ENCODE measurements around the gene AJUBA.
"Not testable (repeated sequence)": the region's sequence is repeated elsewhere in the genome, so short reads cannot be mapped to it uniquely, and the experiment has no call there.

The AJUBA gene

GRCh38 chr14:23006188-23006534 lies 23.8 kb upstream of the AJUBA start:
- no peak overlapping the region for H3K4me3 ChIP-seq (ENCODE audit: low read depth, low read length)
- TF ChIP-seq, protein P1, sequence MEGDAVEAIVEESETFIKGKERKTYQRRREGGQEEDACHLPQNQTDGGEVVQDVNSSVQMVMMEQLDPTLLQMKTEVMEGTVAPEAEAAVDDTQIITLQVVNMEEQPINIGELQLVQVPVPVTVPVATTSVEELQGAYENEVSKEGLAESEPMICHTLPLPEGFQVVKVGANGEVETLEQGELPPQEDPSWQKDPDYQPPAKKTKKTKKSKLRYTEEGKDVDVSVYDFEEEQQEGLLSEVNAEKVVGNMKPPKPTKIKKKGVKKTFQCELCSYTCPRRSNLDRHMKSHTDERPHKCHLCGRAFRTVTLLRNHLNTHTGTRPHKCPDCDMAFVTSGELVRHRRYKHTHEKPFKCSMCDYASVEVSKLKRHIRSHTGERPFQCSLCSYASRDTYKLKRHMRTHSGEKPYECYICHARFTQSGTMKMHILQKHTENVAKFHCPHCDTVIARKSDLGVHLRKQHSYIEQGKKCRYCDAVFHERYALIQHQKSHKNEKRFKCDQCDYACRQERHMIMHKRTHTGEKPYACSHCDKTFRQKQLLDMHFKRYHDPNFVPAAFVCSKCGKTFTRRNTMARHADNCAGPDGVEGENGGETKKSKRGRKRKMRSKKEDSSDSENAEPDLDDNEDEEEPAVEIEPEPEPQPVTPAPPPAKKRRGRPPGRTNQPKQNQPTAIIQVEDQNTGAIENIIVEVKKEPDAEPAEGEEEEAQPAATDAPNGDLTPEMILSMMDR (IDR thresholded peaks at IDR 0.05; ENCODE audit: borderline replicate concordance, insufficient read depth, low read depth, low read length): no peak

DNA sequence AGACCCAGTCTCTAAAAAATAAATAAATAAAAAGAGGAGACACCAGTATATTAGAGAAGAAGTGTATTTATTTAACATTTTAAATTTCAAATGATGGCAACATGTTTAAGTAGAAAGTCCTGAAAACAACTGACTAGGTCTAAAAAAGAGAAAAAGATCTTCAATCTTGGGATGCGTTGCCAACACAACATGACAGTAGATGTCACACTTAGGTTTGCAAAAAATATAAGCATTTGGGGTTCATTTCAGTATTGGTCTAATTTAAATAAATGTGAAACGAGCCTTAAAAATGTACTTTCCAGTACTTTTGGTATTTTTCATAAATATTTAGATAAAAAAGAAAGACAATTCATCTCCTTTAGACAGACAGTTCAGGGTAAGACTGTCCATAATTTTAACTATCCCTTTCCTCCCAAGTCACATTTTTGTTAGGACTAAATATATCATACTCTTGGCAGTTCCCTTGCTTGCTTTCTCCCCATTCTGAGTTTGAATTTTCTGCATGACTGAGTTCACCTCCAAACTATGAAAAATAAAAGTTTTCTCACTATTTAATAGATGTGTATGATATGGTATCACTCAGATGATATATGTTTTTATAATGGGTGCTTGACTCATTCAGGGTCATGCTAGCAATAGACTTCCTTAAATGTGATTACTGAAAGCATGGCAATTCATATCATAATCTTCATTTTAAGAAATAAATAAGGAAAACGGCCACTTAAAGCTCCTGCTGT lies 23.3 kb upstream of the AJUBA start:
- TF ChIP-seq, protein P1 (IDR thresholded peaks at IDR 0.05; ENCODE audit: borderline replicate concordance, insufficient read depth, low read depth, low read length): no peak
- H3K4me3 ChIP-seq (ENCODE audit: low read depth, low read length): no peak overlapping the region

DNA sequence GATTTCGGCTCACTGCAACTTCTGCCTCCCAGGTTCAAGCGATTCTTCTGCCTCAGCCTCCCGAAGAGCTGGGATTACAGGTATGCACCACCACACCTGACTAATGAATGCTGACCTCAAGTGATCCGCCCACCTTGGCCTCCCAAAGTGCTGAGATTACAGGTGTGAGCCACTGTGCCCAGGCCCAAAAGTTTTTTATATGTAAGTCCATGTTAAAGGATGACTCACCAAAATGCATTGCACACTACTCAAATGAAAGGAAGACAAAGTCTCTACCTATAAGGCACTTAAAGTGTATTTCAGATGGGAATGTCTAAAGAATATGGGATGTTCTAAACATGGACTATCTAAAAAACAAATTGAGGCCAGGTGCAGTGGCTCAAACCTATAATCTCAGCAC lies 21.9 kb upstream of the AJUBA start:
- not testable (repeated sequence) for H3K4me3 ChIP-seq (ENCODE audit: low read depth, low read length)

- TF ChIP-seq, protein P1 (IDR thresholded peaks at IDR 0.05; ENCODE audit: borderline replicate concordance, insufficient read depth, low read depth, low read length): no peak
- no peak overlapping the region for H3K4me3 ChIP-seq (ENCODE audit: low read depth, low read length)
Measured at GRCh38 chr14:23002592-23002991, 20.2 kb upstream of the AJUBA start.

DNA sequence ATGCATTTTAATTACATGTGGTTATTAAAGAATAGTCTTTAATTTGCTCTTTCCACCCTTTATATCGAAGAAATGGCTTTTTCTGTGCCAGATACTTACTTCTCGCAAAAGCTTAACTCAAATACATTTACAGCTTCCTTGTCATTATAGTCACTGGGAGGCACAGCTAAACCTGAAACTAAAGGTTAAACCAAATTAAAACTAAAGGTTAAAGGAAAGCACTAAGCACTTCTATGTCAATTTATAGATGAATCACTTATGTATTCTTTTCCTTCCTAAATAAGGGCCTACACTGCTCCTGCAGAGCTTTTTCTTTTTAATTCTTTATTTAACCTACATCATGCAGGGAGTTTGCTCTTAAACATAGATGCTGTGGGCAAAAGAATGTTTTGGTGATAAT lies 18.5 kb upstream of the AJUBA start:
- TF ChIP-seq, protein P1 (IDR thresholded peaks at IDR 0.05; ENCODE audit: borderline replicate concordance, insufficient read depth, low read depth, low read length): no peak
- H3K4me3 ChIP-seq (ENCODE audit: low read depth, low read length): no peak overlapping the region

DNA sequence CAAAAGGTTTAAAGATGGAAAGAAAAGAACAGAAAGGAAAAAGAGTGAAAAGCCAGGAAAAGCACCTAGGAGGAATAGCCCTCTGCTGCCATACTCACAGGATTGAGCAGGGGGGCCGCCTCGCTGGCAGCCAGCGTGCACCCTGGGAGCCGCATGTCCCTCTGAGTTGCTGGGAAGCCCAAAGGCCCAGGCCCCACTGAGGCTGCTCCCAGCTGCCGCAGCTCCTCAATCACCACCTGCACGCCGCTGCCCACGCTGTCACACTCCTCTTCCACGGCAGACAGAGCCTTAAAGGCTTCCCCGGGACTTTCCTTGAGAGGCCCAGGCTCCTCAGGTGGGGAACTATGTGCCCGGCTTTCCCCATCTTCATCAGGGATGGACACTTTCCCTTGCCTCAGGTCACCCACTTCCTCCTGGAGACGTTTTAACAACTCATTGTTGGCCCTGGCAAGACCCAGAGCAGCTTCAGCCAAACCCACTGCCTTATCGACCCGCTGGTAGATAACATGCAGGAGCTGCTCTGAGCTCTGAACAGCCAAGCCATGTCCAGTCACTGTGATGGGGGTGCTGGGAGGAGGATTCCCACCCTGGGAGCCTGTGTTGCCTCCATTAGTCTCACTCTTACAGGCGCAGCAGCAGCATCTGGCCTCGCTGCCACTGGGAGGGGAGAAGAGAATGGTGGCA lies 16.1 kb upstream of the AJUBA start:
- TF ChIP-seq, protein P1 (IDR thresholded peaks at IDR 0.05; ENCODE audit: borderline replicate concordance, insufficient read depth, low read depth, low read length): no peak
- H3K4me3 ChIP-seq (ENCODE audit: low read depth, low read length): no peak overlapping the region

DNA sequence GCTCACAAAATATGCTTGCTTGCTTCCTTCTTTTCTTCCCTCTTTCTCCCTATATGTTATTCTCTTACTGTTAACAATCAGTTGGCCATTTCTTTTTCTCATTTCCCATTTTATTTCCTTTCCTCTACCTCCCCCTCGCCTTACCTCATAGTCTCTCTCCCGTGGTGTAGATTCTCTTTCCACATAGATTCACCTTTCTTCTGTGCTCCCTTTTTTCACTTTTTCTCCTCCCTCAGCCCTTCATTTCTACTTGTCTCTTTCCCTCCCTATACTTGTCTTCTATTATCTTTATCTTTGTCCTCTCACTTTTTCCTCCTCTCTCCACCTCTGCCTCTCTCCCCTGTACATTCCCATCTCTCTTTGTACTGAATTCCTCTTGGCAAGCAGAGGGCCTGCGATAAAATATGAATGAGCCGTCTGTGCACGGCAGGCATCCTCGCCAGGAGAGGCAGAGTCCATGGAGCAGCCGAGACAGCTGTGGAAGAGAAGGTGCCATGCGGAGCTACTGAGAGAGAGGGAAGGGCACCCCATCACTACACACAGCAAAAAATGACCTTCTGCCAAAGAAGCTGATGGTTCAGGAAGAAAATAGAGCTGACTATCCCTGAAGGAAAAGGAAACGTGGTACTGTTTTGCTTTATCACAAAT lies 15.4 kb upstream of the AJUBA start:
- no peak overlapping the region for H3K4me3 ChIP-seq (ENCODE audit: low read depth, low read length)
- TF ChIP-seq, protein P1 (IDR thresholded peaks at IDR 0.05; ENCODE audit: borderline replicate concordance, insufficient read depth, low read depth, low read length): no peak
